Endothelial cell of umbilical vein (primary cell): ENCODE results near the gene PPM1D. TPM values are rescaled to one million over a fixed set of nuclear protein-coding genes. Genes with fewer than 3 reads are reported as not detected.

Source experiments
- BruUV-seq: library from RNA; stranded (reverse); fragments of 400-500 nt; replicated peaks from 2 replicates; lab custom pipeline; 2021; lab: Mats Ljungman, UMichigan
- CTCF ChIA-PET: fragments of 300-600, 350-600 bp; sonication (Branson Sonifier 250); formaldehyde crosslinking; loops from one replicate; lab custom pipeline; 2021; ENCODE audit warnings: antibody characterized with exemption, inconsistent platforms; lab: Charles Lee
- POLR2A ChIA-PET: fragments of 300-600, 350-600 bp; sonication (Branson Sonifier 250); formaldehyde crosslinking; loops from one replicate; lab custom pipeline; 2021; ENCODE audit warnings: antibody characterized with exemption, inconsistent platforms; lab: Charles Lee
- DNase-seq: peaks from one replicate; pipeline ENCODE4 v3.0.0-alpha.2; 2011; ENCODE audit warnings: low read depth, low spot score
- FAIRE-seq: peaks from 2 replicates; lab custom pipeline; 2011; peaks lifted over from hg19 to GRCh38; lab: Jason Lieb, UNC
- H2AFZ ChIP-seq: 2 replicates; pipeline ENCODE4 v1.6.0; 2012; ENCODE audit warnings: low read depth, low read length, control low read depth, inconsistent platforms
- H3K27ac ChIP-seq: 2 replicates; pipeline ENCODE4 v1.5.1; 2011; ENCODE audit warnings: low read depth, mild to moderate bottlenecking, control low read depth, low read length, moderate library complexity; ENCODE audit not compliant: insufficient read depth
- H3K27me3 ChIP-seq, 2 experiments: 2 replicates each; pipeline versions ENCODE4 v1.6.0 to v1.6.1; 2011; ENCODE audit warnings: low read length in 2 of 2, mixed read lengths in 1 of 2; ENCODE audit not compliant: control insufficient read depth in 2 of 2, insufficient read depth in 2 of 2
- H3K36me3 ChIP-seq, 2 experiments: 2 replicates in 1 of 2; 3 replicates in 1 of 2; pipeline ENCODE4 v1.5.1; 2011; ENCODE audit warnings: low read length in 2 of 2, mild to moderate bottlenecking in 1 of 2, moderate library complexity in 1 of 2; ENCODE audit not compliant: control insufficient read depth in 2 of 2, insufficient read depth in 2 of 2; ENCODE audit errors: extremely low read depth in 1 of 2
- H3K4me1 ChIP-seq: 3 replicates; pipeline ENCODE4 v1.5.1; 2011; ENCODE audit warnings: mild to moderate bottlenecking, low read length; ENCODE audit not compliant: control insufficient read depth, insufficient read depth; ENCODE audit errors: extremely low read depth
- H3K4me2 ChIP-seq: 2 replicates; pipeline ENCODE4 v1.6.1; 2011; ENCODE audit warnings: low read length, control low read depth, mixed read lengths; ENCODE audit not compliant: insufficient read depth
- H3K4me3 ChIP-seq, 3 experiments: fragments of 200-600 bp in 1 of 3; sonication (generic), shearing (Covaris generic) in 1 of 3; replicated peaks in 1 of 3; 2 replicates each; pipeline ENCODE4 v1.5.1; 2011 to 2016; ENCODE audit warnings: control low read depth in 3 of 3, low read length in 3 of 3, mild to moderate bottlenecking in 2 of 3, inconsistent platforms in 1 of 3, low read depth in 1 of 3, moderate library complexity in 1 of 3; ENCODE audit not compliant: insufficient read depth in 1 of 3
- H3K79me2 ChIP-seq: 2 replicates; pipeline ENCODE4 v1.6.0; 2012; ENCODE audit warnings: low read length, inconsistent platforms; ENCODE audit not compliant: control insufficient read depth, insufficient read depth
- H3K9ac ChIP-seq: replicated peaks from 2 replicates; pipeline ENCODE3; 2011; ENCODE audit warnings: low read length, control low read depth; ENCODE audit not compliant: insufficient read depth; ENCODE audit errors: extremely low read depth
- H3K9me1 ChIP-seq: replicated peaks from 3 replicates; pipeline ENCODE4 v1.6.0; 2011; ENCODE audit warnings: mild to moderate bottlenecking, low read length; ENCODE audit not compliant: control insufficient read depth, insufficient read depth; ENCODE audit errors: extremely low read depth
- H3K9me3 ChIP-seq: replicated peaks from 2 replicates; pipeline ENCODE4 v1.5.1; 2012; ENCODE audit warnings: low read length, inconsistent platforms; ENCODE audit not compliant: control insufficient read depth, insufficient read depth
- H4K20me1 ChIP-seq: replicated peaks from 2 replicates; pipeline ENCODE3; 2011; ENCODE audit warnings: mild to moderate bottlenecking, low read length; ENCODE audit not compliant: control insufficient read depth, insufficient read depth; ENCODE audit errors: extremely low read depth
- EZH2 ChIP-seq: IDR thresholded peaks from 2 replicates; pipeline ENCODE4 v1.6.1; 2012; ENCODE audit warnings: borderline replicate concordance, low read depth, mild to moderate bottlenecking, moderate library complexity, low read length, inconsistent platforms; ENCODE audit not compliant: severe bottlenecking
- FOS ChIP-seq: IDR thresholded peaks from 2 replicates; pipeline ENCODE4 v1.6.1; 2011; ENCODE audit warnings: mild to moderate bottlenecking, low read length, moderate library complexity, borderline replicate concordance; ENCODE audit not compliant: insufficient read depth
- GATA2 ChIP-seq: IDR thresholded peaks from 2 replicates; pipeline ENCODE4 v1.7.0; 2011; ENCODE audit warnings: low read depth, mild to moderate bottlenecking, moderate library complexity, mixed read lengths, low read length; ENCODE audit not compliant: insufficient read length, insufficient read depth
- JUN ChIP-seq: IDR thresholded peaks from 2 replicates; pipeline ENCODE4 v1.6.1; 2011; ENCODE audit warnings: borderline replicate concordance, low read depth; ENCODE audit not compliant: insufficient read length, insufficient read depth
- MYC ChIP-seq: IDR thresholded peaks from one replicate; pipeline ENCODE4 v1.6.1; 2011; ENCODE audit warnings: mild to moderate bottlenecking, low read depth, low read length
- POLR2A ChIP-seq: IDR thresholded peaks from 2 replicates; pipeline ENCODE4 v1.6.1; 2012; ENCODE audit warnings: low read depth, mild to moderate bottlenecking, control low read depth, low read length
- POLR2AphosphoS5 ChIP-seq: IDR thresholded peaks from 2 replicates; pipeline ENCODE4 v1.6.1; 2012; ENCODE audit warnings: low read depth, mild to moderate bottlenecking, control low read depth, low read length, moderate library complexity; ENCODE audit not compliant: insufficient read depth
- dilution Hi-C: fragments of 300-500 bp; cut with MboI; formaldehyde crosslinking; loops from one replicate; pipeline ENCODE4 v1.15.0; 2019; ENCODE audit warnings: low sequenced_read_pairs; ENCODE audit not compliant: extremely low pct_ligation_motif_present
- intact Hi-C: fragments of 100-400 bp; cut with micrococcal nuclease; formaldehyde crosslinking; loops from one replicate; pipeline ENCODE4 v1.10.0; 2022
- polyA plus RNA-seq, 4 experiments: library from polyadenylated mRNA; depleted of rRNA in 3 of 4; stranded (reverse) in 3 of 4; unstranded in 1 of 4; fragments of >200 nt; gene quantifications; 2 replicates each; pipeline versions ENCODE4 v1.2.1 to v1.2.3, GENCODE V29; 2011 to 2012; ENCODE audit warnings: missing spikeins in 1 of 4
- total RNA-seq: library from RNA; stranded (reverse); gene quantifications from 2 replicates; pipeline ENCODE4 v1.2.3, GENCODE V29; 2021
- TF ChIP-seq, protein P1 (sequence below), 2 donors: IDR thresholded peaks; 1 replicate in 1 of 2; 2 replicates in 1 of 2; pipeline ENCODE4 v1.5.1; 2011; ENCODE audit warnings: low read length in 2 of 2, mild to moderate bottlenecking in 2 of 2, moderate library complexity in 2 of 2, control low read depth in 1 of 2, inconsistent platforms in 1 of 2, low read depth in 1 of 2; ENCODE audit not compliant: insufficient read depth in 1 of 2; ENCODE audit errors: extremely low read depth in 1 of 2
- TF ChIP-seq, protein P2 (sequence below): IDR thresholded peaks from 2 replicates; pipeline ENCODE4 v1.6.1; 2011; ENCODE audit not compliant: insufficient read depth, insufficient read length

The PPM1D gene
- total and polyA plus RNA-seq, 2 donors (not counting 3 experiments of a cell fraction or from before 2014, with no cell fraction given), result 7.9 to 19.0 TPM

DNA sequence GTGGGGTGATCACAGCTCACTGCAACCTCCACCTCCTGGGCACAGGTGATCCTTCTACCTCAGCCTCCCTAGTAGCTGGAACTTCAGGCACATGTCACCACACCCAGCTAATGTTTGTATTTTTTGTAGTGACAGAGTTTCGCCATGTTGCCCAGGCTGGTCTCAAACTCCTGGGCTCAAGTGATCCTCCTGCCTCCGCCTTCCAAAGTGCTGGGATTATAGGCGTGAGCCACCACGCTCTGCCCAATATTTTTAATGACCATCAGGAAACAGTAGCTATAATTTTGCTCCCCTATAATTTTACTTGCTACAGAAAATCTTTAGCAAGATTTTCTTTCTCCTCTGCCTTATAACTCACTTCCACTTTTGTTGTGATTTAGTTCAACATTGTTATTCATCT lies 44.2 kb upstream of the PPM1D start:
- FAIRE-seq, result no peak

More for the DNA sequence above, 44.2 kb upstream of the PPM1D start:
- Histone ChIP-seq H3K9me3 (no peaks in the 10 kb centered on the region), H3K9ac (no peak overlapping the region), H4K20me1 (no peaks in the 10 kb centered on the region), H3K9me1 (no peaks in the 10 kb centered on the region), H3K4me1 (no peaks in the 10 kb centered on the region), H3K4me3 (no peak overlapping the region), H3K79me2 (no peaks in the 10 kb centered on the region), H3K4me2 (no peak overlapping the region), H3K27me3 (no peaks in the 10 kb centered on the region), H3K27ac (no peak overlapping the region), H2AFZ (no peak overlapping the region), H3K36me3 (no peaks in the 10 kb centered on the region)
- intact Hi-C loops (no loop called here), dilution Hi-C loops (no loop called here)
- TF ChIP-seq MYC, result no peak
- no peak for TF ChIP-seq JUN
- no peak for TF ChIP-seq EZH2
- TF ChIP-seq, protein P1, sequence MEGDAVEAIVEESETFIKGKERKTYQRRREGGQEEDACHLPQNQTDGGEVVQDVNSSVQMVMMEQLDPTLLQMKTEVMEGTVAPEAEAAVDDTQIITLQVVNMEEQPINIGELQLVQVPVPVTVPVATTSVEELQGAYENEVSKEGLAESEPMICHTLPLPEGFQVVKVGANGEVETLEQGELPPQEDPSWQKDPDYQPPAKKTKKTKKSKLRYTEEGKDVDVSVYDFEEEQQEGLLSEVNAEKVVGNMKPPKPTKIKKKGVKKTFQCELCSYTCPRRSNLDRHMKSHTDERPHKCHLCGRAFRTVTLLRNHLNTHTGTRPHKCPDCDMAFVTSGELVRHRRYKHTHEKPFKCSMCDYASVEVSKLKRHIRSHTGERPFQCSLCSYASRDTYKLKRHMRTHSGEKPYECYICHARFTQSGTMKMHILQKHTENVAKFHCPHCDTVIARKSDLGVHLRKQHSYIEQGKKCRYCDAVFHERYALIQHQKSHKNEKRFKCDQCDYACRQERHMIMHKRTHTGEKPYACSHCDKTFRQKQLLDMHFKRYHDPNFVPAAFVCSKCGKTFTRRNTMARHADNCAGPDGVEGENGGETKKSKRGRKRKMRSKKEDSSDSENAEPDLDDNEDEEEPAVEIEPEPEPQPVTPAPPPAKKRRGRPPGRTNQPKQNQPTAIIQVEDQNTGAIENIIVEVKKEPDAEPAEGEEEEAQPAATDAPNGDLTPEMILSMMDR (IDR thresholded peaks at IDR 0.05; ENCODE audit: extremely low read depth in 1 of 2, insufficient read depth in 1 of 2, low read depth in 1 of 2, low read length in 2 of 2), result no peak
- no peak for TF ChIP-seq GATA2
- TF ChIP-seq POLR2A, result no peak
- no peak for TF ChIP-seq FOS
- TF ChIP-seq, protein P2, sequence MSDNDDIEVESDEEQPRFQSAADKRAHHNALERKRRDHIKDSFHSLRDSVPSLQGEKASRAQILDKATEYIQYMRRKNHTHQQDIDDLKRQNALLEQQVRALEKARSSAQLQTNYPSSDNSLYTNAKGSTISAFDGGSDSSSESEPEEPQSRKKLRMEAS, result no peak
- TF ChIP-seq POLR2AphosphoS5, result no peak
- BruUV-seq, result no TSS peak
- CTCF ChIA-PET, result interaction anchor here (2.2 kb wide), 1 partner anchor 14 kb away, joined by 11 read pairs; no protein-coding TSS in a partner anchor
- POLR2A ChIA-PET, result interaction anchor here (0.6 kb wide), 1 partner anchor 192 kb away, joined by 3 read pairs; no protein-coding TSS in a partner anchor
- DNase-seq, result no peak
